H1 (cell line): ENCODE data around the gene ARMH4. TPM values are rescaled to one million over a fixed set of nuclear protein-coding genes. Genes with fewer than 3 reads are reported as not detected.

Source experiments
- KDM1A ChIP-seq: fragments of 200-600, 300-600 bp; sonication (generic); IDR thresholded peaks from 2 replicates; pipeline ENCODE4 v1.7.1; 2016; ENCODE audit warnings: mild to moderate bottlenecking, low read length, borderline replicate concordance
- POU5F1 ChIP-seq: IDR thresholded peaks from 2 replicates; pipeline ENCODE4 v1.6.1; 2011; ENCODE audit warnings: low read depth, mild to moderate bottlenecking, low read length, moderate library complexity
- RXRA ChIP-seq: IDR thresholded peaks from 2 replicates; pipeline ENCODE4 v1.6.1; 2011; ENCODE audit warnings: low read depth, mild to moderate bottlenecking, low read length, moderate library complexity; ENCODE audit not compliant: insufficient read depth
- SP1 ChIP-seq: IDR thresholded peaks from 2 replicates; pipeline ENCODE4 v1.6.1; 2011; ENCODE audit warnings: low read depth, low read length
- polyA plus RNA-seq, 7 experiments: library from polyadenylated mRNA; depleted of rRNA in 3 of 7; stranded (reverse) in 5 of 7; unstranded in 2 of 7; fragments of >200 nt in 5 of 7; fragments of 200-250 nt in 2 of 7; gene quantifications; 1 replicate in 5 of 7; 2 replicates in 1 of 7; 4 replicates in 1 of 7; pipeline versions ENCODE4 v1.2.1 to v1.2.3, GENCODE V29; 2011 to 2013; ENCODE audit warnings: missing spikeins in 2 of 7, mixed read lengths in 2 of 7
- total RNA-seq: library from RNA; stranded (reverse); fragmentation: NEBNext Ultra II Directional; extraction: Animal tissue kit (Norgen Biotek cat#: 25700); gene quantifications from 2 replicates; pipeline ENCODE4 v1.2.1, GENCODE V29; 2021
- TF ChIP-seq, protein P1 (sequence below), 3 experiments: IDR thresholded peaks; 1 replicate in 2 of 3; 2 replicates in 1 of 3; pipeline versions ENCODE4 v1.5.1 to v1.6.1; 2011; ENCODE audit warnings: low read length in 3 of 3, mild to moderate bottlenecking in 3 of 3, inconsistent platforms in 2 of 3, low read depth in 1 of 3, moderate library complexity in 1 of 3; ENCODE audit not compliant: insufficient read depth in 1 of 3; ENCODE audit errors: control extremely low read depth in 1 of 3

ARMH4 gene
- total and polyA plus RNA-seq, 2 of the 8 experiments (the other 6 are each of a cell fraction or from before 2014, with no cell fraction given), result 7.1 to 25.4 TPM

GRCh38 chr14:57962325-57963035, 189.5 kb downstream of the ARMH4 start (continued):
- TF ChIP-seq KDM1A (no peak), SP1 (no peak), RXRA (no peak), POU5F1 (no peak)
- TF ChIP-seq, protein P1, sequence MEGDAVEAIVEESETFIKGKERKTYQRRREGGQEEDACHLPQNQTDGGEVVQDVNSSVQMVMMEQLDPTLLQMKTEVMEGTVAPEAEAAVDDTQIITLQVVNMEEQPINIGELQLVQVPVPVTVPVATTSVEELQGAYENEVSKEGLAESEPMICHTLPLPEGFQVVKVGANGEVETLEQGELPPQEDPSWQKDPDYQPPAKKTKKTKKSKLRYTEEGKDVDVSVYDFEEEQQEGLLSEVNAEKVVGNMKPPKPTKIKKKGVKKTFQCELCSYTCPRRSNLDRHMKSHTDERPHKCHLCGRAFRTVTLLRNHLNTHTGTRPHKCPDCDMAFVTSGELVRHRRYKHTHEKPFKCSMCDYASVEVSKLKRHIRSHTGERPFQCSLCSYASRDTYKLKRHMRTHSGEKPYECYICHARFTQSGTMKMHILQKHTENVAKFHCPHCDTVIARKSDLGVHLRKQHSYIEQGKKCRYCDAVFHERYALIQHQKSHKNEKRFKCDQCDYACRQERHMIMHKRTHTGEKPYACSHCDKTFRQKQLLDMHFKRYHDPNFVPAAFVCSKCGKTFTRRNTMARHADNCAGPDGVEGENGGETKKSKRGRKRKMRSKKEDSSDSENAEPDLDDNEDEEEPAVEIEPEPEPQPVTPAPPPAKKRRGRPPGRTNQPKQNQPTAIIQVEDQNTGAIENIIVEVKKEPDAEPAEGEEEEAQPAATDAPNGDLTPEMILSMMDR (IDR thresholded peaks at IDR 0.05; ENCODE audit: control extremely low read depth in 1 of 3, insufficient read depth in 1 of 3, low read depth in 1 of 3, low read length in 3 of 3), result peak; percentile 37 to 78 (median 76)
